ENCODE data around the gene CIB2. TPM values are rescaled to one million over a fixed set of nuclear protein-coding genes. Genes with fewer than 3 reads are reported as not detected.

The CIB2 gene
- 1.2 and 3.6 TPM in 2 replicates for total RNA-seq

DNA sequence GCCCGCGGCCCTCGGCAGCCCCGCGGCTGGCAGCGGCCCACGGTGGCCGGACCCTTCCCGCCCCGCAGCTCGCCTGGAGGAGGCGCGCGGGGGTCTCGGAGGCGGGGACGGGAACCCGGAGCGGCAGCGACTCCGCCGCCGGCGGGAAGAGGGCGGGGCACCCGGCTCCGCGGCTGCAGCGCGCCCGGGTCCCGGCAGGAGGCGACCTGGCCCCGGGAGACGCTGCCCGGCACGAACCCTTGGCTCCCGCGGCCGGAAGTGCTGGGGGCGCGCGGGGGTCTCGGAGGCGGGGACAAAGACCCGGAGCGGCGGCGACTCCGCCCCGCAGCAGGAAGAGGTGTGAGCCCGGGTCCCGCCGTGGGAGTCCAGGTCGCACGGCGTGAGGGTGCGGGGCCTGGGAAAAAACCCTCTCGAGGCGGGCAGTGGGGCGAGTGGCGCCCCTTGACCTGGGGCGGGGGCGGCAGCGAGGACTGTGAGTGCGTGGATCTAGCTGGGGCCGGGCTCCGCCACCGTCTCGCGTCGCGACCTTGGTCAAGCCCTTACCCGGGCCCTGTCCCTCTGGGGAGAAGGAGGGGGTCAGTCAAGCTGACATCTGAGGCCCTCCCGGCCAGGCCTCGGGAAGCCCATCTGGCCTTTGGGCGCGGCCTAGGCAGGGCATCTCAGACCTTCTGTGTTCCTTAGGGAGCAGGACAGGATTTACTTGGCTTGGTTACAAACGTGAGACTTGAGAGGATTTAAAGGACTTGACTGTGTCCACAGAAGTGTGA, at the start of gene CIB2:
TSS of gene CIB2 (minus strand) at position 151 of the 767 bp plus-strand sequence. CDS start 230 bp downstream, outside the sequence.

DNA sequence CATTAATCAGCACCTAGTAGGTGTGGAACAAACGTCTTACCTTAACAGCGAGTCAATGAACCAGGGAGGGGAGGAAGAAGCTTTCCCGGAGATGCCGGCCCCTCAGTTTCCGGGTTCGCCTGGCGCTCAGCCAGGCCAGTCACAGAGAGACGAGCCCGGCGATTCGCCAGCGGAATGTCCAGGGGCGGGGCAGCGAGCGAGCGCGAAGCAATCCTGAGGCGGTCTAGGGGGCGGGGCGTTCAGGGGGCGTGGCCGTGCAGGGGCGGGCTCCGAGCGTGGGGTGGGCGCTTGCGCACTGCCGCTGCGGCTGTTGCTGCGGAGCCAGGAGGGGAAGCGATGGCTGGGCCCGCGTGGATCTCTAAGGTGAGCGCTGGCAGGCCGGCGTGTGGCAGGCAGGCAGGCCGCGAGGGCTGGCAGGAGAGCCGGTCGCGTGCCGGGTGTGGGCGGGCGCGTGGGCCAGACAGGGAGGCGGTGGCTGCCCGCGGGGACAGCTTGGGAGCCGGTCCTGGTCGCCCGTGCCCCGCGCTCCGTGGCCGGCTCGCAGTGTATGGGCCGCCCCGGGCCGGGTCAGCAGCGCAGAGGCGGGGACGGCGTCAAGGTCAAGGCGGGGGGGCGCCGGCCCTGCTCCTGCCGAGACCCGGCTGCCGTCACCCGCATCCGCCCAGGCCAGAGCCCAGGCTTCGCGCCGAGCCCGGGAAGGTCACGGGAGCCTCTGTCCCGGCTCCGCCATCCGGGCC, 18.0 kb upstream of the CIB2 start, which contains the start of gene IDH3A:
TSS of gene IDH3A (plus strand) at position 295 of the 737 bp plus-strand sequence. CDS start at position 337, 42 bp downstream.

DNA sequence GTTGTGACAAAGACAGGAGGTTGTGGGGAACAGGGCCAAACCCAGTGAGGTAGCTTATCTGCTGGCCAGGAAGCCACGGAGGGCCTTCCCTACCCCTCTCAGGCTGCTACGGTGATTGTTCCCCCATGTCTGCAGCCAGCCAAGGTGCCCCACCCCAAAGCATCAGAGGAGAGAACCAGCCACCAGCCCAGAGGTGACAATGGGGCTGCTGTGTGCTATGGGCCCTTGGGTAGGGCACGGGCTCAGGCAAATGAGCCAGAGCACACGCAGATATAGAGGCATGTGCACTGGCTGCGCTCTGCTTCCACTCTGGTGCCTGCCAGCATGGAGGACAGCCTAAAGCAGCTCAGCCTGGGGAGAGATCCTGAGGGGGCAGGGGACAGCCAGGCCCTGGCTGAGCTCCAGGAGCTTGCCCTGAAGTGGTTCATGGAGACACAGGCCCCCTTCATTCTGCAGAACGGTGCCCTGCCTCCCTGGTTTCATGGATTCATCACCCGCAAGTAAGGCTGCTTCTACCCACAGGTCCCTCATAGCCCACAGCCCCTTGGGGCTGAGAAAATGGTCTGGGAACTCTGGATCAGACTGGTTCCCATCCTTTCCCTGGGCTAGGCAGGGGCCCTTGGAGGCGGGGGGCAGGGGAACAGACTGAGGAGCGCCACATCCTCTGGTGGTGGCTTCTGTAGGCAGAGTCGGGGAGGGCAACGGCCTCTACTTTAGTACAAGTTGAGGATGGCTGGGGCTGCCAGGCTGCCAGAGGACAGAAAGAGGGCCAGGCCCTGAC, 38.8 kb downstream of the CIB2 start, which contains the start of gene SH2D7:
TSS of gene SH2D7 (plus strand) at position 301 of the 781 bp plus-strand sequence. CDS start at position 325, 24 bp downstream.

DNA sequence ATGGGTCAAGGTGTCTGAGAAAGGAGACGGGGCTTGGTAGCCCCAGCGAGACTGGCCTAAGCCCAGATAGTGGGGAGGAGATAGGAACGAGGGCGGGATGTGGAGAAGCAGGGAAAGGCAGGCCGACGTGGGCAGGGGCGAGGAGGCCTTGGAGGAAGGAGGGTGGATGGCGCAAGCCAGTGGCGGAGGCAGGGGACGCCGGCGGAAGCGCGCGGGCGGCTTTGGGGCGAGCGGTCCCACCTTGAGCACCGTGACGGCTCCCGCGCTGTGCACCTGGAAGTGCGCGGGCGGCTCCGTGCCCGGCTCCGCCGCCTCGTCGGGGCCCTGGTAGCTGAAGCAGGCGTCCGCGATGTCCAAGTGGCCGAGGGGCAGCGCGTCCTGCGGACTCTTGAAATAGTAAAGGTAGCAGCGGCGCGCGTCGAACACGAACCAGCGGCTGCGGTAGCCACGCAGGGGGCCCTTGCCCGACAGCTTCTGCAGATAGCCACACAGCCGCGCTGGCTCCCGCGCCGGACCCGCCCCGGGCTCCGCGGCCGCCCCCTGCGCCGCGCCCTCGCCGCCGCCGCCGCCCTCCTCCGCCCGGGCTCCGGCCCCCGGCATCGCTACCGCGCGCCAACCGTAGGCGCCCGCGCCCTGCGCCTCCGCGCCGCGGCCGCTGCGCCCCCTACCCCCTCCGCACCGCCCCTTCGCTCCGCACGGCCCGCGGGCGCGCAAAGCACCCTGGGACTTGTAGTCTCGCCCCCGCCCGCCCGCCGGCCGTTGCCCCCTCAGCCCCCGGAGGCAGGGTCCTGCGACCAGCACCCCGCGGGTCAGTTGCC, 54.0 kb downstream of the CIB2 start, which contains the start of gene TBC1D2B:
TSS of gene TBC1D2B (minus strand) at position 659 of the 818 bp plus-strand sequence. CDS start at position 600, 59 bp downstream.

Other genes starting within 250 kb of the CIB2 start
- gene TBC1D2B, start 53.7 kb downstream of the CIB2 start, total RNA-seq: 26.7 and 57.1 TPM in 2 replicates
- gene SH2D7, start 38.9 kb downstream of the CIB2 start, total RNA-seq: not detected in 2 replicates
- 39.0 and 67.1 TPM in 2 replicates for gene IDH3A, start 17.9 kb upstream of the CIB2 start, total RNA-seq
- gene ACSBG1, start 103.1 kb upstream of the CIB2 start, total RNA-seq: under 0.01 and 0.25 TPM in 2 replicates
- gene DNAJA4, start 133.1 kb upstream of the CIB2 start, total RNA-seq: 5.4 and 5.9 TPM in 2 replicates
- gene SKIC8, start 168.2 kb upstream of the CIB2 start, total RNA-seq: 78.7 and 96.1 TPM in 2 replicates
- gene CRABP1, start 208.9 kb upstream of the CIB2 start, total RNA-seq: not detected in 2 replicates